ENCODE results near the gene SMAD2.

- TF ChIP-seq EZH2 (IDR thresholded peaks at IDR 0.05; ENCODE audit: insufficient read depth, low read length) (no peak), CTCF (IDR thresholded peaks at IDR 0.05; ENCODE audit: insufficient read depth, low read depth, low read length) (no peak)
Observed at GRCh38 chr18:47780011-47780725, 150.3 kb downstream of the SMAD2 start.

Data from astrocyte (in vitro differentiated cells and primary cell).